PFSK-1 (cell line): Measurements from ENCODE around the gene PEAR1.

ENCODE experiments used
- FOXP2 ChIP-seq: optimal IDR thresholded peaks from 2 replicates; pipeline ENCODE3; 2011; ENCODE audit warnings: borderline replicate concordance, control low read depth, inconsistent platforms; ENCODE audit not compliant: insufficient read depth; ENCODE audit errors: extremely low read length, extremely low read depth
- POLR2AphosphoS5 ChIP-seq: IDR thresholded peaks from 2 replicates; pipeline ENCODE4 v1.6.1; 2012; ENCODE audit warnings: low read depth, mild to moderate bottlenecking, control low read depth, low read length, moderate library complexity
- REST ChIP-seq, 2 experiments: IDR thresholded peaks; 2 replicates each; pipeline versions ENCODE4 v1.6.1 to v1.8.0; 2011 to 2012; ENCODE audit warnings: low read depth in 2 of 2, low read length in 2 of 2, control low read depth in 1 of 2, inconsistent platforms in 1 of 2, mild to moderate bottlenecking in 1 of 2, moderate library complexity in 1 of 2; ENCODE audit not compliant: insufficient read depth in 1 of 2
- SIN3A ChIP-seq: IDR thresholded peaks from 2 replicates; pipeline ENCODE4 v1.6.1; 2012; ENCODE audit warnings: mild to moderate bottlenecking, low read length, moderate library complexity, borderline replicate concordance; ENCODE audit not compliant: insufficient read depth
- TAF1 ChIP-seq: IDR thresholded peaks from 2 replicates; pipeline ENCODE4 v1.6.1; 2012; ENCODE audit warnings: low read length, control low read depth, borderline replicate concordance; ENCODE audit not compliant: insufficient read depth

PEAR1 gene

GRCh38 chr1:156895927-156896326 is 2.4 kb downstream of the PEAR1 start:
- no peak for TF ChIP-seq SIN3A
- no peak for TF ChIP-seq REST (IDR thresholded peaks at IDR 0.05; ENCODE audit: insufficient read depth in 1 of 2, low read depth in 2 of 2, low read length in 2 of 2)
- TF ChIP-seq POLR2AphosphoS5: no peak
- no peak for TF ChIP-seq FOXP2
- no peak for TF ChIP-seq TAF1

- no peak for TF ChIP-seq SIN3A
- no peak for TF ChIP-seq FOXP2
- TF ChIP-seq POLR2AphosphoS5: no peak
- TF ChIP-seq TAF1: no peak
- no peak for TF ChIP-seq REST (IDR thresholded peaks at IDR 0.05; ENCODE audit: insufficient read depth in 1 of 2, low read depth in 2 of 2, low read length in 2 of 2)
Observed at GRCh38 chr1:156896490-156897033, 3.0 kb downstream of the PEAR1 start.

DNA sequence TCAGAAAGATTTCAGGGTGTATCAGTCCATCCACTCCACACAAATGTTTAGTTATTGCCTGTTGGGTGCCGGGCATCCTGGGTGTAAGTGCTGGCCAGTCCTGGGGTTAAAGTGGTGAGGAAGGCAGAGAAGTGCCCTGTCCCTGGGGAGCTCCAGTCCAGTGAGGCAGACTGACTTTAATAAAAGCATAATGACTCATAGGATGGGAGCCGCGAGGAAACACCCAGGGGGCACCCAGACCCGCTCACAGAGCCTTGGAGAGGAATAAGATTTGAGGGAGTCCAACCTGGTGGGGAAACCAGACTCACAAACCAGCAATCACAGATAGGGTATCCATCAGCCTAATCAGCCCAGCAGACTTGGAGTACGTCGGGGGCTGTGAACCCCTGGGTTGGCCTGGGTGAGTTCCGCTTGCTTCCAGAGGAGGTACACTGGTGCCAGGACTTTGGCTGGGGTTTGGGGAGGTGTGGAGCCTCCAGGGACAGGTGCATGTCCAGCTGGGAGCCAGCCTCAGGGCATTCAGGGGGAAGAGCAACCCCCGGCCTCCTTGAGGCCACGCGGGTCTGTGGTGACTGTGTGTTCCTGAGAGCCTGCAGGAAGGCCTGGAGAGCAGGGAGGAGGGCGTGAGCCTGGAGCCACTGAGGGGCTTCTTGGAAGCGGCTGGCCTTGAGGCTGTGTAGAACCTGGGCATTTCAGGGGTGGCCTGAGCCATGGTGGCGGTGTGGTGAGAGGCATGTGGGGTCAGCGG is 3.7 kb downstream of the PEAR1 start:
- TF ChIP-seq SIN3A (no peak), REST (IDR thresholded peaks at IDR 0.05; ENCODE audit: insufficient read depth in 1 of 2, low read depth in 2 of 2, low read length in 2 of 2) (no peak), POLR2AphosphoS5 (no peak), TAF1 (no peak), FOXP2 (no peak)

- peak; percentile 56; the same call in 1 of the 2 replicates for TF ChIP-seq POLR2AphosphoS5
- TF ChIP-seq TAF1: no peak
Observed at GRCh38 chr1:156898161-156898566, 4.6 kb downstream of the PEAR1 start.

DNA sequence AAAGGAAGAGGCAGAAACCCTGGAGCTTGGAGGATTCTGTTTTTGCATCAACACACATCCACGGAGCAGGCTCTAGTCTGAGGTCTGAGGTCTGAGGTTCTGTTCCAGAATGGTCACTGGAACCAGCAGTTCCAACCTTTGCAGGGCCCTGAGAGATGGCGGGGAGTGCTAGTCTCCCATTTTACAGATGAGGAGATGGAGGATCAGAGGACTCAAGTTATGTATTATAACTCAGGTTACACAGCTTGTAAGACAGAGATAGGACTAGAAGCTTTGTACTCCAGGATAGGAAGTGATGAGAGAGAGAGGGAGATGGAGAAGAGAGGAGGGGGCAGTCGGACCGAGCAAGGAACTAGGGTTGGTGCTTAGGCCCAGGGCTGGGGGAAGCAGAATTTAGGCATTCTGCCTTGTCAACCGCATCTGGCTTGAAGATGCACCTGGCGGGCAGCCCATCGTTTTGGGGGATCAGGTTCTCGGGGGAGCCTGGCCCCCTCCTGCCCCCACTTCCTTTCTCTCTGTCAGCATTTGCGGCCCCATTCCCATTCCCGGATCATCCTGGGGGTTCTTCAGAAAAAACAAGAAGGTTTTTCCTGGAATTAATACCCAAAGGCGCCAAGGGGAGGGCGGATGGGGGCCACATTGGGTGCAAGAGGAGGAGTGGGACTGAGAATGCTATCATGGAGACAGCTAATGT is 5.6 kb downstream of the PEAR1 start:
- TF ChIP-seq REST (IDR thresholded peaks at IDR 0.05; ENCODE audit: insufficient read depth in 1 of 2, low read depth in 2 of 2, low read length in 2 of 2) (no peak), SIN3A (no peak), FOXP2 (no peak), TAF1 (no peak), POLR2AphosphoS5 (no peak)
